ENCODE results near the gene RNF14. TPM values are rescaled to one million over a fixed set of nuclear protein-coding genes. Genes with fewer than 3 reads are reported as not detected.
A peak's percentile ranks its signal among the peaks of the same experiment; 100 is the strongest.

RNF14 gene
- total and polyA plus RNA-seq, 2 donors (not counting 3 experiments of a cell fraction or from before 2014, with no cell fraction given) = 23.5 to 55.9 TPM

DNA sequence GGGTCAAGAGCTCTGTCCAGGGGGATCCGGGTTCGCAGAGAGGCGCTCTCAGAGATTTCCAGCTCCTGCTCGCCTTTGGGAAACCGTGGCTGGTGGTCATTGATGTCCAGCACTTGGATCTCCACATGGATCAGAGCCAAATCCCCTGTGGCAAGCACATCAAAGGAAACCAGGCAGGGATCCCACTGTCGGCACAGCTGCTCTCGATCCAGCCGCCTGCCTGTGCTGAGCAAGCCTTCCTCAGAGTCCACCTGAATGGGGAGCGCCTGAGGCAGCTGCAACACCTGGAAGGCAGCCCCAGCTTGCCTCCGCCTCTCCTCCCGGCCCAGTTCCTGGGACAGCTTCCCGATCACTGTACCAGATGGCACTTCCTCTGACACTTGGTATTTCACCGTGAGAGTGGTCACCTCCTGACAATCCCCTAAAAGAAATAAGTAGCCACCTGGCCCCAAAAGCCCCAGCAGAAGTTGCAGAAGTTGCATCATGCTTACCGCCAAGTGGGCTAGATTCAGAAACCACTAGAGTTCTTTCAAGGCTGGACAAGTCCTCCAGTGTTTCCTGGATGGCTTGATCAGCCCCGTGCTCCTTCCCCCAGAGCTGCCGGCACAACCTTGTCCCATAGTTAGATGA is 11.4 kb upstream of the RNF14 start:
- intact Hi-C loops (cut with micrococcal nuclease) = loop anchor here (5.0 kb wide), 1 partner anchor 140 kb away; no protein-coding TSS in a partner anchor
- dilution Hi-C loops (cut with MboI; ENCODE audit: extremely low pct_ligation_motif_present, low sequenced_read_pairs) = no loop called here
- H4K20me1 ChIP-seq (replicated peaks; ENCODE audit: control insufficient read depth, extremely low read depth, insufficient read depth, low read length) = no peaks in the 10 kb centered on the region

More for the DNA sequence above, 11.4 kb upstream of the RNF14 start:
- no peak for FAIRE-seq
- H3K9ac ChIP-seq (replicated peaks; ENCODE audit: extremely low read depth, insufficient read depth, low read length) = no peak overlapping the region
- no peak for TF ChIP-seq POLR2AphosphoS5 (IDR thresholded peaks at IDR 0.05; ENCODE audit: insufficient read depth, low read depth, low read length)
- TF ChIP-seq EZH2 (IDR thresholded peaks at IDR 0.05; ENCODE audit: borderline replicate concordance, low read depth, low read length, severe bottlenecking) = no peak
- TF ChIP-seq MAX (IDR thresholded peaks at IDR 0.05; ENCODE audit: insufficient read depth, insufficient read length) = no peak
- no peak for TF ChIP-seq GATA2 (IDR thresholded peaks at IDR 0.05; ENCODE audit: insufficient read depth, insufficient read length, low read depth, low read length)
- TF ChIP-seq JUN (IDR thresholded peaks at IDR 0.05; ENCODE audit: borderline replicate concordance, insufficient read depth, insufficient read length, low read depth) = no peak
- TF ChIP-seq, protein P1, sequence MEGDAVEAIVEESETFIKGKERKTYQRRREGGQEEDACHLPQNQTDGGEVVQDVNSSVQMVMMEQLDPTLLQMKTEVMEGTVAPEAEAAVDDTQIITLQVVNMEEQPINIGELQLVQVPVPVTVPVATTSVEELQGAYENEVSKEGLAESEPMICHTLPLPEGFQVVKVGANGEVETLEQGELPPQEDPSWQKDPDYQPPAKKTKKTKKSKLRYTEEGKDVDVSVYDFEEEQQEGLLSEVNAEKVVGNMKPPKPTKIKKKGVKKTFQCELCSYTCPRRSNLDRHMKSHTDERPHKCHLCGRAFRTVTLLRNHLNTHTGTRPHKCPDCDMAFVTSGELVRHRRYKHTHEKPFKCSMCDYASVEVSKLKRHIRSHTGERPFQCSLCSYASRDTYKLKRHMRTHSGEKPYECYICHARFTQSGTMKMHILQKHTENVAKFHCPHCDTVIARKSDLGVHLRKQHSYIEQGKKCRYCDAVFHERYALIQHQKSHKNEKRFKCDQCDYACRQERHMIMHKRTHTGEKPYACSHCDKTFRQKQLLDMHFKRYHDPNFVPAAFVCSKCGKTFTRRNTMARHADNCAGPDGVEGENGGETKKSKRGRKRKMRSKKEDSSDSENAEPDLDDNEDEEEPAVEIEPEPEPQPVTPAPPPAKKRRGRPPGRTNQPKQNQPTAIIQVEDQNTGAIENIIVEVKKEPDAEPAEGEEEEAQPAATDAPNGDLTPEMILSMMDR (IDR thresholded peaks at IDR 0.05; ENCODE audit: extremely low read depth in 1 of 2, insufficient read depth in 1 of 2, low read depth in 1 of 2, low read length in 2 of 2) = no peak
- no peak for TF ChIP-seq POLR2A (IDR thresholded peaks at IDR 0.05; ENCODE audit: low read depth, low read length)
- no peak for TF ChIP-seq FOS (IDR thresholded peaks at IDR 0.05; ENCODE audit: borderline replicate concordance, insufficient read depth, low read length)
- TF ChIP-seq MYC (IDR thresholded peaks at IDR 0.05; ENCODE audit: low read depth, low read length) = no peak
- H3K9me1 ChIP-seq (replicated peaks; ENCODE audit: control insufficient read depth, extremely low read depth, insufficient read depth, low read length) = no peaks in the 10 kb centered on the region
- no peak overlapping the region for H3K4me3 ChIP-seq (replicated peaks in 1 of 3; ENCODE audit: insufficient read depth in 1 of 3, low read depth in 1 of 3, low read length in 3 of 3)
- CTCF ChIA-PET = interaction anchor here (0.9 to 9.7 kb wide), 11 partner anchors 11 to 293 kb away, joined by 3 to 303 read pairs (median 5); partner anchors contain the start of genes DELE1, PCDH1 and RNF14
- POLR2A ChIA-PET = interaction anchor here (0.6 to 1.3 kb wide), 2 partner anchors 10 to 13 kb away, joined by 3 to 4 read pairs; no protein-coding TSS in a partner anchor
- no peaks in the 10 kb centered on the region for H3K9me3 ChIP-seq (replicated peaks; ENCODE audit: control insufficient read depth, insufficient read depth, low read length)
- H3K27me3 ChIP-seq (ENCODE audit: control insufficient read depth in 2 of 2, insufficient read depth in 2 of 2, low read length in 2 of 2) = no peaks in the 10 kb centered on the region
- H3K36me3 ChIP-seq (ENCODE audit: control insufficient read depth in 2 of 2, extremely low read depth in 1 of 2, insufficient read depth in 2 of 2, low read length in 2 of 2) = no peaks in the 10 kb centered on the region
- H3K4me2 ChIP-seq (ENCODE audit: insufficient read depth, low read length) = peak overlapping the region; percentile 65
- peaks cover 49% of the 10 kb centered on the region for H3K4me1 ChIP-seq (ENCODE audit: control insufficient read depth, extremely low read depth, insufficient read depth, low read length)
- BruUV-seq (replicated peaks) = TSS peak; percentile 46
- no peaks in the 10 kb centered on the region for H3K79me2 ChIP-seq (ENCODE audit: control insufficient read depth, insufficient read depth, low read length)
- H2AFZ ChIP-seq (ENCODE audit: low read depth, low read length) = peak overlapping the region; percentile 61
- no peak for DNase-seq (ENCODE audit: low read depth, low spot score)
- peak overlapping the region; percentile 73 for H3K27ac ChIP-seq (ENCODE audit: insufficient read depth, low read depth, low read length)

Measured in endothelial cell of umbilical vein (primary cell).